GM03348 (cell line): ENCODE measurements around the gene EIF2S2.
A peak's percentile ranks its signal among the peaks of the same experiment; 100 is the strongest.
"Not testable (repeated sequence)": the region's sequence is repeated elsewhere in the genome, so short reads cannot be mapped to it uniquely, and the experiment has no call there.

Experiments used
- DNase-seq: peaks from one replicate; pipeline ENCODE4 v3.0.0; 2012; ENCODE audit warnings: low spot score

The EIF2S2 gene, protein sequence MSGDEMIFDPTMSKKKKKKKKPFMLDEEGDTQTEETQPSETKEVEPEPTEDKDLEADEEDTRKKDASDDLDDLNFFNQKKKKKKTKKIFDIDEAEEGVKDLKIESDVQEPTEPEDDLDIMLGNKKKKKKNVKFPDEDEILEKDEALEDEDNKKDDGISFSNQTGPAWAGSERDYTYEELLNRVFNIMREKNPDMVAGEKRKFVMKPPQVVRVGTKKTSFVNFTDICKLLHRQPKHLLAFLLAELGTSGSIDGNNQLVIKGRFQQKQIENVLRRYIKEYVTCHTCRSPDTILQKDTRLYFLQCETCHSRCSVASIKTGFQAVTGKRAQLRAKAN

DNA sequence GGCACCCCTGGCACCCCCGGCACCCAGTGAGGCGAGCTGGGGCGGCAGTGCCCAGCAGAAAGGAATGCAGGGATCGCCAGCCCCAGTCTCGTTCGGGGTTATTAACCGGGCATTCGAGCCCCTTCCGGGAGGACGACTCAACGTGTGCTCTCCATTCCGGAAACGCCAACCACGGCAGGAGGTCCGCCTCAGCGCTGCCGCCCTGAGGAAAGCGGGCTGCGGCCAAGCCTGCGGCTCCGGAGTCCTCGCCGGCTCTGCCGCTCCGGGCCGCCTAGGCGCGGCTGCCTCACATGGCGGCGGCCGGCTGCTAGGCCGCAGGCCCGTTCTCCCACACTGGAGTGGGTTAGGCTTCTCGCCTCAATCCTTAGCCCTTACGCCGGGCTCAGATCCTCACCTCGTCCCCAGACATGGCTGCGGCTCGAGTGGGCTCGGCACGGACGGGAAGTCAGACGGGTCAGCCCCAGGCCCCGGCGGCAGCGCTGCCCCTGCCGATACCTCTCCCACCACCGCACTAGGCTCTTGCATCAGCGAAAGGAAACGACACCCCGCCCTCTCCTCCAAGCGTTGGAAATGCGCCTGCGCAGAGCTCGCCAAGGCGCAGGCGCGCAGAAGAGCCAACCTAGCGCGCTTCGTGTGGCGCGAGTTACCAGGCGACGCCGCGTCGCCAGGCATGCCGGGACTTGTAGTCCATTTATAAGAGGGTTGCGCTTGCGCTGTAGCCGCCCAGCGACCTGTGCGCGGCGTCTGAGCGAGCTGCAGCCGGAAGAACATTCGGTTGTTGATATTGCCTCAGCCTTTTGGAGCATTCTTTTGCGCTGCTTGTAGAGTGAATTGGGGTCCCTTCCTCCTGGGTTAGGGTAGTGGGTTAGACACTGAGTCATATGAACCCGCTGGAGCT lies at the start of gene EIF2S2:
EIF2S2 (minus strand) TSS at position 542 of the 898 bp plus-strand sequence; CDS start at position 409, 133 bp downstream.
- DNase-seq = peak; percentile 98

DNA sequence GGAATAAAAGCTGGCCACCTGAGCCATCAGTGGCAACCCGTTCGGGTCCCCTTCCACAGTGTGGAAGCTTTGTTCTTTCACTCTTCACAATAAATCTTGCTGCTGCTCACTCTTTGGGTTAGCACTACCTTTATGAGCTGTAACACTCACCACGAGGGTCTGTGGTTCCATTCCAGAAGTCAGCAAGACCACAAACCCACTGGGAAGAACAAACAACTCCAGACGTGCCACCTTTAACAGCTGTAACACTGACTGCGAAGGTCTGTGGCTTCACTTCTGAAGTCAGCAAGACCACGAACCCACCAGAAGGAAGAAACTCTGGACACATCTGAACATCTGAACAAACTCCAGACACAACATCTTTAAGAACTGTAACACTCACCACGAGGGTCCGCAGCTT lies 45.7 kb upstream of the EIF2S2 start:
- DNase-seq = not testable (repeated sequence)

DNA sequence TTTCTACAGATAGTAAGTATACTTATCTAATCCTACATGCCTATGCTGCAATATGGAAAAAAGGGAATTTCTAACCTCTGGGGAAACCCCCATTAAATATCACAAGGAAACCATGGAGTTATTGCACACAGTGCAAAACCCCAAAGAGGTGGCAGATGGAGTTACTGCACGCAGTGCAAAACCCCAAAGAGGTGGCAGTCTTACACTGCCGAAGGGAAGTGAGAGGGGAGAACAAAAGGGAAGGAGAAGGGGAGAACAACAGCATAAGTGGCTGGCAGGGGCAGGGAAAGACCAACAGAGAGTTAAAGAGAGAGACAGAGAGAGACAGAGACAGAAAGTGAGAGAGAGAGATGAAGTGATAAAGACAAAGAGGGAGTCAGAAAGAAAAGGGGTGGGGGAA lies 43.8 kb upstream of the EIF2S2 start:
- DNase-seq = no peak

DNA sequence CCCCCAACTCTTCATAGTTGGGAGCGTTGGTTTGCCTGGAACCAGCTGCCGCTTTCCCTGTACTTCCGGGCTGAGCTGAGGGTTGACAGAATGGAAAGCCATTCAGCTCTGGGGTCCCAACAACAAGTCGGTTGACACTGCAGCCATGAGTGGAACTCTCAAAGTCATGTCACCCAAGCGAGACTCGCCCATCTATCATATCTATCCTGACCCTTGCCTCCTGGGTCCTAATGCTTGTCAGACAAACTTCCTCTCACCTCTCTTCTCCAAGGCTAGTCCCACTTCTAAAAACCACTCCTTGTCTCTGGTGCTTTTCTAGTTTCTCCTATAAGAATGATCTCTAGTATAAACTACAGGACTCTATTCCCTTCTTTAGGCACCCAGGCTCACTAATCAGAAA lies 41.1 kb upstream of the EIF2S2 start:
- DNase-seq = not testable (repeated sequence)

DNA sequence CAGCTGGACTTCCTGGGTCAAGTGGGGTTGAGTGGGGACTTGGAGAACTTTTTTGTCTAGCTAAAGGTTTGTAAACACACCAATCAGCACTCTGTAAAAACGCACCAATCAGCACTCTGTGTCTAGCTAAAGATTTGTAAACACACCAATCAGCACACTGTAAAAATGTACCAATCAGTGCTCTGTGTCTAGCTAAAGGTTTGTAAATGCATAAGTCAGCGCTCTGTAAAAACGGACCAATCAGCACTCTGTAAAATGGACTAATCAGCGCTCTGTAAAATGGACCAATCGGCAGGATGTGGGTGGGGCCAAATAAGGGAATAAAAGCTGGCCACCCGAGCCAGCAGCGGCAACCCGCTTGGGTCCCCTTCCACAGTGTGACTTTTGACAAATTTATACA lies 40.0 kb upstream of the EIF2S2 start:
- not testable (repeated sequence) for DNase-seq

DNA sequence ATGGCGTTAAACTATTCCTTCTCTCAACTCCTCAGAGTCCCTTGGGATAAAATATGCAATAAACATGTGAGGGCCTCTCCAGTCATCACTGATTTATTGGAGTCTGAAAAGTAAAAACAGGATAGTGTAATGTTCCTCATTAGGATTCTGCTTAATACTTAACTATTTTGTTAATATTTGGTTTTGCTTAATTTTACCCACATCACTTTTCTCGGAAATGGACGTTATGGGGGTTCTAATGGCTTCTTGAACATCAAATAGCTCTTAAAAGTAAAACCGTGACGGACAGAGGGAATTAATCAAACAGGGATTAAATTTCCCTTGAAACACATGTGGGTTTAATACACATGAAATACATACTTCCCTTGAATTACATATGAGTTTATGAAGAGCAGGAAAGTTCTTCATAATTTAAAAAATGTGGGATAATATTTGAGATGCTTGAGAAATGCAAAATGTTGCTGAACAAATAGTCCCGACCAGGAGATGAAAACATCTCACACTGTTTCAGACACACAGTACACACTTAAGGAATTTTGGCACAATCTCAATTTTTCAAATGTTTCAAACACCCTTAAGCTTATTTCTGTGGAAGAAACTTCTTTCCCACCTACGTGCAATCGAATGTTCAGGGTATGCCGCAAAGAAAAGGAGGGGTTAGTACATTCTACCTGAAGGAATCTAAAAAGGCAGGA lies 38.4 kb upstream of the EIF2S2 start:
- peak; percentile 27 for DNase-seq

DNA sequence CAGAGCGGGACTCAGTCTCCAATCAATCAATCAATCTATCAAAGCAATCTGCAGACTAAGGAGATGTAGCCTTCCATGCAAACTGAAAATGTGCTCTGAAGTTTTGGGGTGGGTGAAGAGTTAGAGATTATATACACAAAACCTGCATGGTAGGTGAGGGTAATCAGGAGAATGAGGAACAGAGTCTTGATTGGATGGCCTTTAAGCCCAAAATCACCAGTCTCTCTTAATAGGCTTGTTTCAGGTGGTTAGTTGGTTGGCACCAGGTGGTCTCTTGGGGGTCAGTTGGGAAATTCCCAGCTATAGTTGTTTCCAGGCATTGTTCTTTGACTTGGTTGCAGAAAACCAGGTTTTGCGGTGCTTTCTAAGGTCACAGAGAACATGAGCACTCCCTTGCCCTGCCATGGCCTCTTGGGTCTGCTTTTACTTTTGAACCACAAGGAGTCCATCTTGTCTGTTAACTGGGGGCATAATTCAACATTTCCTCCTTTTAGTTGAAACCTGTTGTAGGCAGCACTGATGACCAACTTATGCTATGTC lies 33.3 kb upstream of the EIF2S2 start:
- DNase-seq = no peak

DNA sequence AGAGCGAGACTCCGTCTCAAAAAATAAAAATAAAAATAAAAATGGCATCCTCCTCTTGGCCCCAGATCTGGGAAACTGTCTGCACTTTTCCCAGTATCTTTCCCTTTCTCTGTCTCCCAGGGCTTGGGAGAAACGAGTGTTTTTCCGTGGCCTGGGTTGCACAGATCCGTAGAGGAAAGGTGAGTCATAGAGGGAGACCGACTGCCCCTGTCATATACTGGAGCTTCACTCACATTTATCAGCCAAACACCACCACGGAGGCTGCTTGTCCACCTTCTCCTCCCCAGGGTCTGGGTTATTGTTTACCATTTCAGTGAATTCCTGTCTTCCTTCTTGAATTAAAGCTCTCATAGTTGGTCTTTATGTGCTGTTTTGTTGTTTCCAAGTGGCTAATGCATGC lies 31.9 kb upstream of the EIF2S2 start:
- DNase-seq = peak; percentile 24

DNA sequence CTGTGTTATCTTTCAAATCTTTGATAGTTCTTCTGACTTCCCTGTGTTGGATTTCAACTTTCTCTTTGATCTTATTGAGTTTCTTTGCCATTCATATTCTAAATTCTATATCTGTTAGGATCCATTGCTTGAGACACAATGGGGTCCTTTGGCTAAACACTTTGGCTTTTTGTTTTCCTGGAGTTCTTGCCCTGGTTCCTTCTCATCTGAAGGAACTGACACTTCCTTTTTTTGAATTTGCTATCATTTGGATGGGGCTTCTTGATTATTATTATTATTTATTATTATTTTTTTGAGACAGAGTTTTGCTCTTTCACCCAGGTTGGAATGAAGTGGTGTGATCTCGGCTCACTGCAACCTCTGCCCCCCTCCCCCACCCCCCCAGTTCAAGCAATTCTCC lies 30.1 kb upstream of the EIF2S2 start:
- DNase-seq = no peak

DNA sequence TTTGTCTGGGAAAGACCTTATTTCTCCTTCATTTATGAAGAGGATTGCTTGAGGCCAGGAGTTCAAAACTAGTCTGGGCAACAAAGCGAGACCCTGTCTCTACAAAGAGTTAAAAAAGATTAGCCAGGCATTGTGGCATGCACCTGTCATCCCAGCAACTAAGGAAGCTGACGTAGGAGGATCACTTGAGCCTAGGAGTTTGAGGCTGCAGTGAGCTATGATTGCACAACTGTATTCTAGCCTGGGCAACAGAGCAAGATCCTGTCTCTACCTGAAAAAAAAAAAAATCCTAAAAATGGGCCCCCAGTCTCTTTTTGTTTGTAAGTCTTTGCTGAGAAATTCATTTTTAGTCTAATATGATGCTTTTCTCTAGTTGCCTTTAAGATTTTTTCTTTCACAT lies 29.2 kb upstream of the EIF2S2 start:
- no peak for DNase-seq

DNA sequence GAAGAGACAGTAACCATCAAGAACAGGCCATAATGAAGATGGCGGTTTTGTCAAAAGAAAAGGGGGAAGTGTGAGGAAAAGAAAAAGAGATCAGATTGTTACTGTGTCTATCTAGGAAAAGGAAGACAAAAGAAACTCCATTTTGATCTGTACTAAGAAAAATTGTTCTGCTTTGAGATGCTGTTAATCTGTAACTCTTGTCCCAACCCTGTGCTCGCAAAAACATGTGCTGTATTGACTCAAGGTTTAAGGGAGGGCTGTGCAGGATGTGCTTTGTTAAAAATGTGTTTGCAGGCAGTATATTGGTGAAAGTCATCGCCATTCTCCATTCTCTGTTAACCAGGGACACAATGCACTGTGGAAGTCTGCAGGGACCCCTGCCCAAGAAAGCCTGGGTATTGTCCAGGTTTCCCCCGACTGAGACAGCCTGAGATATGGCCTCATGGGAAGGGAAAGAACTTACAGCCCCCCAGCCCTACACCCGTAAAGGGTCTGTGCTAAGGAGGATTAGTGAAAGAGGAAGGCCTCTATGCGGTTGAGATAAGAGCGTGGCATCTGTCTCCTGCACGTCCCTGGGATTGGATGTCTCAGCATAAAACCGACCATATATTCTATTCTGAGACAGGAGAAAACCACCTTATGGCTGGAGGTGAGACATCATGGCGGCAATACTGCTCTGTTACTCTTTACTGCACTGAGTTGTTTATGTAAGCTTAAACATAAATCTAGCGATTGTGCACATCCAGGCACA lies 23.7 kb upstream of the EIF2S2 start:
- DNase-seq = not testable (repeated sequence)

DNA sequence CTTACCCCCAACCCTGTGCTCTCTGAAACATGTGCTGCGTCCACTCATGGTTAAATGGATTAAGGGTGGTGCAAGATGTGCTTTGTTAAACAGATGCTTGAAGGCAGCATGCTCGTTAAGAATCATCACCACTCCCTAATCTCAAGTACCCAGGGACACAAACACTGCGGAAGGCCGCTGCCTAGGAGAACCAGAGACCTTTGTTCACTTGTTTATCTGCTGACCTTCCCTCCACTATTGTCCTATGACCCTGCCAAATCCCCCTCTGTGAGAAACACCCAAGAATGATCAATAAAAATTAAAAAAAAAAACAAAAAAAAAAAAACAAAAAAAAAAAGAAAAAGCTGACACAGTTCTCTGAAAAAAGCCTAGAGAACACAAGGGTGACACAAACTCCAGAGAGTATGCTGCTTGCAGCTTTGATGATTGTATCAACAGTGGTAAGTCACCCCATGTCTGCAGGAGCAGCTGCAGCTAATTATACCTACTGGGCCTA lies 21.4 kb upstream of the EIF2S2 start:
- not testable (repeated sequence) for DNase-seq

DNA sequence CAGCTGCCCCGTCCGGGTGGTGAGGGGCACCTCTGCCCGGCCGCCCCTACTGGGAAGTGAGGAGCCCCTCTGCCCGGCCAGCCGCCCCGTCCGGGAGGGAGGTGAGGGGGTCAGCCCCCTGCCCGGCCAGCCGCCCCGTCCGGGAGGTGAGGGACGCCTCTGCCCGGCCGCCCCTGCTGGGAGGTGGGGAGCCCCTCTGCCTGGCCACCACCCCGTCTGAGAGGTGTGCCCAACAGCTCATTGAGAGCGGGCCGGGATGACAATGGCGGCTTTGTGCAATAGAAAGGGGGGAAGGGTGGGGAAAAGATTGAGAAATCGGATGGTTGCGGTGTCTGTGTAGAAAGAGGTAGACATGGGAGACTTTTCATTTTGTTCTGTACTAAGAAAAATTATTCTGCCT lies 20.9 kb upstream of the EIF2S2 start:
- DNase-seq = not testable (repeated sequence)

DNA sequence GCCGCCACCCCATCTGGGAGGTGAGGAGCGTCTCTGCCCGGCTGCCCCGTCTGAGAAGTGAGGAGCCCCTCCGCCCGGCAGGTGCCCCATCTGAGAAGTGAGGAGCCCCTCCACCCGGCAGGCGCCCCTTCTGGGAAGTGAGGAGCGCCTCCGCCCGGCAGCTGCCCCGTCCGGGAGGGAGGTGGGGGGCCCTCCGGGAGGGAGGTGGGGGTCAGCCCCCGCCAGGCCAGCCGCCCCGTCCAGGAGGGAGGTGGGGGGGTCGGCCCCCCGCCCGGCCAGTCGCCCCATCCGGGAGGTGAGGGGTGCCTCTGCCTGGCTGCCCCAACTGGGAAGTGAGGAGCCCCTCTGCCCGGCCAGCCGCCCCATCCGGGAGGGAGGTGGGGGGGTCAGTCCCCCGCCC lies 20.4 kb upstream of the EIF2S2 start:
- DNase-seq = not testable (repeated sequence)

DNA sequence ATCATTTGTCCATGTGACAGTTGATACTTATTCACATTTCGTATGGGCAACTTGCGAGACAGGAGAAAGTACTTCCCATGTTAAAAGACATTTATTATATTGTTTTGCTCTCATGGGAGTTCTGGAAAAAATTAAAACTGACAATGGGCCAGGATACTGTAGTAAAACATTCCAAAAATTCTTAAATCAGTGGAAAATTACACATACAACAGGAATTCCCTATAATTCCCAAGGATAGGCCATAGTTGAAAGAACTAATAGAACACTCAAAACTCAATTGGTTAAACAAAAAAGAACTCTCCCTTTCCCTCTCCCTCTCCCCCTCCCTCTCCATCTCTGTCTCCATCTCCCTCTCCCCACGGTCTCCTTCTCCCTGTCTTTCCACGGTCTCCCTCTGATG lies 19.4 kb upstream of the EIF2S2 start:
- DNase-seq = no peak

DNA sequence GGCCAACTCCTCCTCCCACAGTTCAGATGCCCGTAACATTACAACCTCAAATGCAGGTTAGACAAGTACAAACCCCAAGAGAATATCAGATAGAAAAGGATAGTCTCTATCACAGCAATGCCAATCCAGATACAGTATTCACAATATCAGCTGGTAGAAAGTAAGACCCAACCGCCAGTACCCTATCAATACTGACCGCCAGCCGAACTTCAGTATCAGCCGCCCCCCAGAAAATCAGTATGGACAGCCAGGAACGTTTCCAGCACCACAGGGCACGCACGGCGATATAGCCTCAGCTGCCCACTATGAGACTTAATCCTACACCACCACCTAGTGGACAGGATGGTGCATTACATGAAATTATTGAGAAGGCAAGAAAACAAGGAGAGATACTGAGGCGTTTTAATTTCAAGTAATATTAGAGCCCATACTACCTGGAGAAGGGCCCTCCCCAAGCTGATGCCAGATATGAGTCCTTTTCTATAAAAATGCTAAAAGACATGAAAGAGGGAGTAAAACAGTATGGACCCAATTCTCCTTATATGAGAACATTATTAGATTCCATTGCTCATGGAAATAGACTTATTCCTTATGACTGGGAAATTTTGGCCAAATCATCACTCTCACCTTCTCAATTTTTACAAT lies 17.6 kb upstream of the EIF2S2 start:
- peak; percentile 76 for DNase-seq

DNA sequence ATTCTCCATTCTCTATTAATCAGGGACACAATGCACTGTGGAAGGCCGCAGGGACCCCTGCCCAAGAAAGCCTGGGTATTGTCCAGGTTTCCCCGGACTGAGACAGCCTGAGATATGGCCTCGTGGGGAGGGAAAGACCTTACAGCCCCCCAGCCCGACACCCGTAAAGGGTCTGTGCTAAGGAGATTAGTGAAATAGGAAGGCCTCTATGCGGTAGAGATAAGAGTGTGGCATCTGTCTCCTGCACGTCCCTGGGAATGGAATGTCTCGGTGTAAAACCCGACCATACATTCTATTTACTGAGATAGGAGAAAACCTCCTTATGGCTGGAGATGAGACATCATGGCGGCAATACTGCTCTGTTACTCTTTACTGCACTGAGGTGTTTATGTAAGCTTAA lies 15.7 kb upstream of the EIF2S2 start:
- DNase-seq = no peak

DNA sequence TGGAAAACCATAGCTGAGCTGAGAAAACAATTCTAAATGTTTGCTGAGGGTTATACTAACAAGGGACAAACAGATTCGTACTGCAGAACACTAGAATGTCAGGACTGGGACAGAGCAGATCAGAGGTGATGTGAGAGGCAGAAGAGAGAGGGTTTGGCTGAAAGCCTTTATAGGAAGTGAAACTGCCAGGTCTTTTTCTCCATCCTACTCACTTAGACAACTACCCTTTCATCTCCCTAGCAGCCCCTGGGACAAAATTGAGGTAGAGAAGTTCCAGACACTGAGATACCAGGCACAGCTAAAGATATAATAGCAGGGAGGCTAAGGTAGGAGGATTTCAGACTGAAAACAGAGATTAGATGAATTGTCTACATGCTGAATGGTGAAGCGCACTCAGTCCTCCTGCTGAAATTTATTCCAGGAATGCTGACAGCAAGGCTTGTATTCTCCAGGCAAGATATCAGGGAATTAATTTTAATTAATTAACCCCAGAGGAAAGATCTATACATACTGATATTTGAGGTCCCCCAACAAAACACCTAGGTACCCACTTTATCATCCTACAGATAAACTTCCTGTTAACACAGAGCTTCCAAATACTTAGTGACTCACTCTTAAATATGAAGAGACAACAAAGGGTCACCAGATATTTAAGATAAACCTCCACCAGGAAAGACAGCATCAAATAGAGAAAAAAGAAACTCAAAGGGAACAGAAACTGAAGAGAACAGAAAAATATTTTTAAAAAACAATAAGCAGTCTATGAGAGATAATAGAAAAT lies 12.6 kb upstream of the EIF2S2 start:
- no peak for DNase-seq

DNA sequence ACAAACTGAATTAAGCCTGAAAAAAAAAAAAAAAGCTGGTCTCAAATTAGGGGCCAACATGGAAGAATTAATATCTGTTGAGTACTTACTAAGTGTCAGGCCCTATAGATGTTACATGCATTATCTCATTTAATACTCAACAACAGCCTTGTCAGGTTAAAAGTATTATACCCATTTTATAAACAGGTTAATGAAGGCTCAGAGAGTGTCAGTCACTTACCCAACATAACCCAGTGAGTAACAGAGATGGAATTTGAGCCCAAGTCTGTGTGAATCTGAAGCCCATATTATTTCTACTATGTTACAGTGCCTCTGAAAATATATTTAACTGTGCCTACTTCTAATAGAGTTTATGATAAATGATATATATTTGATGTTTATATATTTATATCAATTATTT lies 11.3 kb upstream of the EIF2S2 start:
- no peak for DNase-seq
